ENCODE measurements around the gene PAPOLB.

PAPOLB gene

GRCh38 chr7:4823441-4824119, 38.2 kb downstream of the PAPOLB start:
- DNase-seq (ENCODE audit: low read depth) = no peak

- no peak for DNase-seq (ENCODE audit: low read depth)
These were observed 39.2 kb downstream of the PAPOLB start for GRCh38 chr7:4822677-4823076.

GRCh38 chr7:4820967-4821471, 40.8 kb downstream of the PAPOLB start:
- no peak for DNase-seq (ENCODE audit: low read depth)

GRCh38 chr7:4820405-4820966, 41.3 kb downstream of the PAPOLB start:
- DNase-seq (ENCODE audit: low read depth) = no peak

- no peak for DNase-seq (ENCODE audit: low read depth)
These were observed 42.0 kb downstream of the PAPOLB start for GRCh38 chr7:4819560-4820404.

- DNase-seq (ENCODE audit: low read depth) = no peak
These were observed 43.6 kb downstream of the PAPOLB start for GRCh38 chr7:4818000-4818794.

GRCh38 chr7:4817178-4817901, 44.5 kb downstream of the PAPOLB start:
- no peak for DNase-seq (ENCODE audit: low read depth)

GRCh38 chr7:4816419-4817080, 45.3 kb downstream of the PAPOLB start:
- DNase-seq (ENCODE audit: low read depth) = no peak

- no peak for DNase-seq (ENCODE audit: low read depth)
These were observed 46.0 kb downstream of the PAPOLB start for GRCh38 chr7:4815609-4816418.

GRCh38 chr7:4815121-4815520, 46.7 kb downstream of the PAPOLB start:
- DNase-seq (ENCODE audit: low read depth) = no peak

- DNase-seq (ENCODE audit: low read depth) = no peak
These were observed 47.4 kb downstream of the PAPOLB start for GRCh38 chr7:4814433-4814832.

- no peak for DNase-seq (ENCODE audit: low read depth)
These were observed 52.2 kb downstream of the PAPOLB start for GRCh38 chr7:4809666-4810065.

- no peak for DNase-seq (ENCODE audit: low read depth)
These were observed 52.7 kb downstream of the PAPOLB start for GRCh38 chr7:4809091-4809591.

GRCh38 chr7:4808565-4808964, 53.3 kb downstream of the PAPOLB start:
- no peak for DNase-seq (ENCODE audit: low read depth)

GRCh38 chr7:4808026-4808425, 53.8 kb downstream of the PAPOLB start:
- DNase-seq (ENCODE audit: low read depth) = no peak

All from GM04504 (cell line).